IMR-90 (cell line): ENCODE results near the gene GPATCH8. TPM values are rescaled to one million over a fixed set of nuclear protein-coding genes. Genes with fewer than 3 reads are reported as not detected.

Experiments
- ATAC-seq: fragments of 200-7000 bp; cut with Tn5 transposase; 2 replicates; pipeline ENCODE4 v1.9.1; 2020; ENCODE audit warnings: low read depth, mild to moderate bottlenecking, moderate library complexity
- BruUV-seq: library from RNA; stranded (reverse); fragments of 400-500 nt; replicated peaks from 2 replicates; lab custom pipeline; 2021; lab: Mats Ljungman, UMichigan
- CTCF ChIA-PET: fragments of 300-600 bp; formaldehyde crosslinking; extraction: SDS; loops from one replicate; lab custom pipeline; 2021; ENCODE audit warnings: antibody characterized with exemption; lab: Yijun Ruan, JAX
- POLR2A ChIA-PET: fragments of 300-600 bp; sonication (Branson Sonifier 250); formaldehyde crosslinking; loops from one replicate; lab custom pipeline; 2022; ENCODE audit warnings: antibody characterized with exemption; ENCODE audit not compliant: unreplicated experiment; lab: Charles Lee
- DNase-seq: peaks from one replicate; pipeline ENCODE4 v3.0.0; 2013
- H2AFZ ChIP-seq: replicated peaks from 2 replicates; pipeline ENCODE3; 2013; ENCODE audit warnings: low read length, mild to moderate bottlenecking; ENCODE audit not compliant: poor library complexity
- H2AK5ac ChIP-seq: 2 replicates; pipeline ENCODE4 v1.6.1; 2013; ENCODE audit warnings: low read depth, low read length, inconsistent platforms
- H2AK9ac ChIP-seq: replicated peaks from 2 replicates; pipeline ENCODE3; 2013; ENCODE audit warnings: mild to moderate bottlenecking, low read depth, low read length, moderate library complexity; ENCODE audit not compliant: poor library complexity
- H2BK120ac ChIP-seq: 2 replicates; pipeline ENCODE4 v1.6.1; 2013; ENCODE audit warnings: low read depth, low read length, inconsistent platforms
- H2BK15ac ChIP-seq: 3 replicates; pipeline ENCODE4 v1.6.1; 2013; ENCODE audit warnings: low read depth, low read length, inconsistent platforms
- H2BK20ac ChIP-seq: 2 replicates; pipeline ENCODE4 v1.6.1; 2013; ENCODE audit warnings: low read depth, mild to moderate bottlenecking, inconsistent platforms, low read length, moderate library complexity
- H2BK5ac ChIP-seq: 2 replicates; pipeline ENCODE4 v1.6.1; 2013; ENCODE audit warnings: mild to moderate bottlenecking, low read depth, low read length, inconsistent platforms; ENCODE audit not compliant: poor library complexity, severe bottlenecking
- H3K14ac ChIP-seq: replicated peaks from 2 replicates; pipeline ENCODE4 v1.6.1; 2013; ENCODE audit warnings: low read depth, low read length, inconsistent platforms
- H3K18ac ChIP-seq: 2 replicates; pipeline ENCODE4 v1.6.1; 2013; ENCODE audit warnings: low read depth, low read length, control low read depth
- H3K23ac ChIP-seq: 2 replicates; pipeline ENCODE4 v1.6.1; 2013; ENCODE audit warnings: low read depth, low read length, inconsistent platforms
- H3K27ac ChIP-seq: 2 replicates; pipeline ENCODE4 v1.5.1; 2013; ENCODE audit warnings: mild to moderate bottlenecking, control low read depth, low read length; ENCODE audit not compliant: insufficient read depth
- H3K27me3 ChIP-seq: 2 replicates; pipeline ENCODE4 v1.6.1; 2013; ENCODE audit warnings: low read length; ENCODE audit not compliant: control insufficient read depth, insufficient read depth
- H3K36me3 ChIP-seq: 2 replicates; pipeline ENCODE4 v1.6.1; 2013; ENCODE audit warnings: low read length, mixed read lengths; ENCODE audit not compliant: control insufficient read depth, insufficient read depth
- H3K4ac ChIP-seq: 2 replicates; pipeline ENCODE4 v1.6.1; 2013; ENCODE audit warnings: low read depth, low read length, inconsistent platforms
- H3K4me1 ChIP-seq: 2 replicates; pipeline ENCODE4 v1.6.1; 2013; ENCODE audit warnings: low read length, mixed read lengths; ENCODE audit not compliant: control insufficient read depth, insufficient read depth
- H3K4me2 ChIP-seq: 2 replicates; pipeline ENCODE4 v1.6.1; 2013; ENCODE audit warnings: low read depth, mild to moderate bottlenecking, control low read depth, low read length, moderate library complexity
- H3K4me3 ChIP-seq: 2 replicates; pipeline ENCODE4 v1.5.1; 2013; ENCODE audit warnings: low read depth, mild to moderate bottlenecking, control low read depth, low read length, moderate library complexity; ENCODE audit not compliant: insufficient read depth
- H3K56ac ChIP-seq: 2 replicates; pipeline ENCODE4 v1.6.1; 2013; ENCODE audit warnings: low read length, inconsistent platforms; ENCODE audit not compliant: insufficient read depth; ENCODE audit errors: extremely low read depth
- H3K79me1 ChIP-seq, 2 experiments: 2 replicates each; pipeline ENCODE4 v1.6.1; 2013; ENCODE audit warnings: low read length in 2 of 2, inconsistent platforms in 1 of 2, low read depth in 1 of 2
- H3K9ac ChIP-seq: 2 replicates; pipeline ENCODE4 v1.6.1; 2013; ENCODE audit warnings: low read depth, low read length, control low read depth
- H3K9me1 ChIP-seq: 2 replicates; pipeline ENCODE4 v1.6.1; 2013; ENCODE audit warnings: low read length, inconsistent platforms; ENCODE audit not compliant: insufficient read depth
- H3K9me3 ChIP-seq: 2 replicates; pipeline ENCODE4 v1.6.1; 2013; ENCODE audit warnings: low read length; ENCODE audit not compliant: control insufficient read depth, insufficient read depth
- H4K20me1 ChIP-seq: 2 replicates; pipeline ENCODE4 v1.6.1; 2013; ENCODE audit warnings: low read length, inconsistent platforms; ENCODE audit not compliant: insufficient read depth
- H4K5ac ChIP-seq: 2 replicates; pipeline ENCODE4 v1.6.1; 2013; ENCODE audit warnings: mild to moderate bottlenecking, low read depth, low read length, control low read depth
- H4K8ac ChIP-seq, 2 experiments: 2 replicates each; pipeline ENCODE4 v1.6.1; 2013; ENCODE audit warnings: low read depth in 2 of 2, low read length in 2 of 2, control low read depth in 1 of 2, inconsistent platforms in 1 of 2
- H4K91ac ChIP-seq: 2 replicates; pipeline ENCODE4 v1.6.1; 2013; ENCODE audit warnings: low read depth, low read length, inconsistent platforms; ENCODE audit not compliant: insufficient read depth
- BHLHE40 ChIP-seq: fragments of 150-350 bp; IDR thresholded peaks from 2 replicates; pipeline ENCODE4 v1.6.1; 2016; ENCODE audit warnings: mild to moderate bottlenecking, low read depth, low read length
- MAZ ChIP-seq: IDR thresholded peaks from 2 replicates; pipeline ENCODE4 v1.6.1; 2012; ENCODE audit warnings: low read depth, mild to moderate bottlenecking, low read length, improper control_type of control experiment, moderate library complexity, borderline replicate concordance
- MXI1 ChIP-seq: IDR thresholded peaks from 2 replicates; pipeline ENCODE4 v1.6.1; 2012; ENCODE audit warnings: low read depth, mild to moderate bottlenecking, low read length, moderate library complexity, borderline replicate concordance
- NFE2L2 ChIP-seq: fragments of 150-350 bp; IDR thresholded peaks from 2 replicates; pipeline ENCODE4 v1.6.1; 2016; ENCODE audit warnings: low read depth, mild to moderate bottlenecking, low read length
- SMC3 ChIP-seq: fragments of 150-350 bp; IDR thresholded peaks from 2 replicates; pipeline ENCODE4 v1.6.1; 2016; ENCODE audit warnings: low read depth, mild to moderate bottlenecking, antibody characterized with exemption, low read length, moderate library complexity
- USF2 ChIP-seq: fragments of 150-350 bp; IDR thresholded peaks from 2 replicates; pipeline ENCODE4 v1.6.1; 2017; ENCODE audit warnings: mild to moderate bottlenecking, antibody characterized with exemption, low read length, low read depth
- WGBS, 2 experiments: methylation state at CpG; one replicate each; pipeline versions ENCODE4 v1.1.5 to v1.1.7; 2013; ENCODE audit warnings: missing lambda C conversion rate in 2 of 2; ENCODE audit not compliant: insufficient read length in 1 of 2; ENCODE audit errors: extremely low coverage in 2 of 2; 5-methylcytosine and 5-hydroxymethylcytosine counted together
- dilution Hi-C: fragments of 300-500 bp; cut with HindIII; formaldehyde crosslinking; loops from one replicate; pipeline ENCODE4 v1.14.3; 2018; ENCODE audit warnings: low sequenced_read_pairs; ENCODE audit not compliant: unreplicated experiment
- in situ Hi-C: fragments of 300-500 bp; cut with MboI; formaldehyde crosslinking; loops from 3 replicates; pipeline ENCODE4 v1.14.3; 2019; ENCODE audit warnings: low sequenced_read_pairs, inconsistent platforms, mixed read lengths
- intact Hi-C: fragments of 100-400 bp; cut with micrococcal nuclease; formaldehyde crosslinking; loops from 2 replicates; pipeline ENCODE4 v1.10.0; 2022
- polyA plus RNA-seq, 3 experiments: library from polyadenylated mRNA; depleted of rRNA; stranded (reverse); fragments of >200 nt; gene quantifications; 2 replicates each; pipeline ENCODE4 v1.2.3, GENCODE V29; 2012; ENCODE audit warnings: low replicate concordance in 1 of 3
- total RNA-seq: library from RNA; depleted of rRNA; stranded (reverse); fragments of >200 nt; gene quantifications from 2 replicates; pipeline ENCODE4 v1.2.3, GENCODE V29; 2012

The GPATCH8 gene
- total and polyA plus RNA-seq, 2 of the 4 experiments (the other 2 are of a cell fraction): 8.8 to 13.2 TPM

DNA sequence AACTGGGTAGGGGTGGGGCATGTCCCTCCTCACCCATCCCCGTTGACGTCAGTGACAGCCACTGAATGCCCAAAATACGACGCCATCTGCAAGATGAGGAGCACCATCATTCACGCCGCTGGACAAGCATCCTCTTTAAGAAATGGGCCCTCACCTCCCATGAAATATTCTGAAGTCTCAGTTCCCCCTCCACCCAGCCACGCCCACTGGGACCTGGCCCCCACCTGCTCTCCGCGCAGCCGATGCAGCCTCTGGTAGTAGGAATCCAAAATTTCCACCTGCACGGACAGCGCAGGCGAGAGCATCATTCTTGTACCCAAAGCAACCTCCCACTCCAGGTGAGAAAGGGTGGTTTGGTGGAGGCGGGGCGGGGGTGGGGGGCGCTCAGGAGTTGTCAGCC lies 119.3 kb downstream of the GPATCH8 start:
- Histone ChIP-seq H2BK120ac (no peak overlapping the region), H4K20me1 (0 out of 2 replicates have a peak, but pooled peaks cover 3% of the 10 kb centered on the region), H3K4me2 (no peak overlapping the region), H3K27ac (no peak overlapping the region), H2BK20ac (no peak overlapping the region), H3K79me1 (no peaks in the 10 kb centered on the region), H3K4me3 (no peak overlapping the region), H3K4me1 (peaks cover 2% of the 10 kb centered on the region; the same call in 1 of the 2 replicates), H3K36me3 (no peaks in the 10 kb centered on the region), H2BK15ac (no peak overlapping the region), H3K18ac (no peak overlapping the region), H3K23ac (no peak overlapping the region), H2AK5ac (no peak overlapping the region), H3K9me3 (no peaks in the 10 kb centered on the region; the same call in 1 of the 2 replicates), H2AFZ (no peak overlapping the region), H3K27me3 (peaks cover 36% of the 10 kb centered on the region), H4K91ac (no peak overlapping the region), H3K9me1 (no peaks in the 10 kb centered on the region), H4K5ac (no peak overlapping the region), H4K8ac (no peak overlapping the region), H3K4ac (no peak overlapping the region), H2BK5ac (no peak overlapping the region), H3K9ac (no peak overlapping the region), H2AK9ac (no peak overlapping the region), H3K14ac (no peak overlapping the region), H3K56ac (no peak overlapping the region)
- CTCF ChIA-PET: no interaction called here
- POLR2A ChIA-PET: no interaction called here
- WGBS, 2 experiments: no CpG with 5 or more reads among the region's 16 CpGs
- intact Hi-C loops (no loop called here), in situ Hi-C loops (no loop called here), dilution Hi-C loops (no loop called here)
- ATAC-seq (no peak), DNase-seq (no peak)
- BruUV-seq: no TSS peak
- no peak for TF ChIP-seq BHLHE40
- TF ChIP-seq MXI1: no peak
- no peak for TF ChIP-seq MAZ
- TF ChIP-seq SMC3: no peak
- no peak for TF ChIP-seq USF2
- no peak for TF ChIP-seq NFE2L2
